Measurements from ENCODE around the gene FHOD3.
"Not testable (repeated sequence)": the region's sequence is repeated elsewhere in the genome, so short reads cannot be mapped to it uniquely, and the experiment has no call there.

Gene FHOD3

GRCh38 chr18:36702401-36703013 lies 405.0 kb downstream of the FHOD3 start:
- no peak for DNase-seq (ENCODE audit: low read depth, low spot score)

GRCh38 chr18:36704156-36704555 lies 406.6 kb downstream of the FHOD3 start:
- no peak for DNase-seq (ENCODE audit: low read depth, low spot score)

GRCh38 chr18:36706134-36706881 lies 408.8 kb downstream of the FHOD3 start:
- no peak for DNase-seq (ENCODE audit: low read depth, low spot score)

- DNase-seq (ENCODE audit: low read depth, low spot score): no peak
Observed at GRCh38 chr18:36708366-36708765, 410.9 kb downstream of the FHOD3 start.

- no peak for DNase-seq (ENCODE audit: low read depth, low spot score)
Observed at GRCh38 chr18:36709315-36709714, 411.8 kb downstream of the FHOD3 start.

GRCh38 chr18:36711014-36711725 lies 413.7 kb downstream of the FHOD3 start:
- no peak for DNase-seq (ENCODE audit: low read depth, low spot score)

GRCh38 chr18:36711813-36712444 lies 414.4 kb downstream of the FHOD3 start:
- no peak for DNase-seq (ENCODE audit: low read depth, low spot score)

DNA sequence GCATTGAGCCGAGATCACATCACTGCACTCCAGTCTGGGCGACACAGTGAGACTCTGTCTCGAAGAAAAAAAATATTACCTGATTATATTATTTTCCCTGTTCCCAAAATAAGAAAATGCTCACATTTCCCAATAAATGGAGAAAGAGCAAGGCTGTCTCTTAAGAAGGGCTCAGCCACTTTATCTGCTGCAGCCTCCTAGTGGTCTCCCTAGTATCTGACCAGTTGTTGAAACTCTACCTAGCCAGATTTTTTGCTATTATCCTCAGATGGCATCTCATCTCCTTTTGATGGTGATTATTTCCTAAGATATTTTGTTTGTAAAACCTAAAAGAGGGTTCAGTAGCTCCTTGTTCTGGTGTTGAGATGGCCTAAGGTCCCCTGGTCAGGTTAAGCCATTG lies 417.0 kb downstream of the FHOD3 start:
- DNase-seq (ENCODE audit: low read depth, low spot score): no peak

GRCh38 chr18:36717422-36718110 lies 420.1 kb downstream of the FHOD3 start:
- no peak for DNase-seq (ENCODE audit: low read depth, low spot score)

DNA sequence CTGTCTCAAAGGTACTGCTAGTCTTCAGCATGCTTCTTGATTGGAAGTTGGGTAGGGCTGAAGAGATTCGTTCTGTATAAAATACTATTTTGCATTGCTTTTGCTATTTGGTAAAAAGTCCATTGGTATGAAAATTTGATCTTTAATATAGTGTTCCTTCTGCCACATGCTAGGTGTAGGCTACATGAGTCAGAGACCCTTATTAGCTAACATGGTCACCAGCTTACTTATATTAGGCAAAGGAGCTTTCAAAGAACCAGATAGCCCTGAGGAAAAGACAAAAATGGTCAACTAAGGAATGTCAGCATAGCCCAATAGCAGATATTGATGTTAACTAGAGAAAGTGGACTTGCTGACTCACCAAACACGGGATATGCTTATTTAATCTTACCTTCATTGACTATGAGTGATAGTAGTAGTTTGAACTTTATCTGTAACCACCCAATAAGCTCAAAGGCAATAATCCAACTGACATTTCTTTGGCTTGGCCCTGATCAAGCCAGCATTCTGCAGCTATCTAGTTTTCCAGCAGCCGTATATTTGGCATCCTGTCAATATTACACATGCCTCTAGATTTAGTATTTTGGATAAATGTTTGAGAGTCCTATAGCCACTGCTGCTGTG lies 421.3 kb downstream of the FHOD3 start:
- DNase-seq (ENCODE audit: low read depth, low spot score): no peak

DNA sequence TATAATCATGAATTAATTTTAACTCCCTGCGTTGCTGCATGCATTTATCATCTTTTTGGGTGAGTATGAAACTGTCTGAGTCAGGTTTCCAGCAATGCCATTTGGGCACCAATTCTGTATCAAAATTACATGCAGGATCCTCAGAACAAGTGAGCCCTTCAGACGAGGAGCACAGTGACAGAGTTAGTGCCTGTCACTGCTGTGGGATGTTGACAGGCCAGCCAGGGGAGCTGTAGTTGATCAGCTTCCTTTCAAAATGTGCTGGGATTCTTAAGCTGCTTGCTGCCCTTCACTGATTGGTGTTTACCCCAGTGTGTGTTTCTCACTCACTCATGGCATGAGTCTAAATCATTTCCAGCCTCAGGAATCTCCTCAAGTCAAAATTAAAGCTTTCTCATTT lies 422.1 kb downstream of the FHOD3 start:
- DNase-seq (ENCODE audit: low read depth, low spot score): no peak

GRCh38 chr18:36721351-36721750 lies 423.8 kb downstream of the FHOD3 start:
- not testable (repeated sequence) for DNase-seq (ENCODE audit: low read depth, low spot score)

- DNase-seq (ENCODE audit: low read depth, low spot score): no peak
Observed at GRCh38 chr18:36724169-36724568, 426.7 kb downstream of the FHOD3 start.

DNA sequence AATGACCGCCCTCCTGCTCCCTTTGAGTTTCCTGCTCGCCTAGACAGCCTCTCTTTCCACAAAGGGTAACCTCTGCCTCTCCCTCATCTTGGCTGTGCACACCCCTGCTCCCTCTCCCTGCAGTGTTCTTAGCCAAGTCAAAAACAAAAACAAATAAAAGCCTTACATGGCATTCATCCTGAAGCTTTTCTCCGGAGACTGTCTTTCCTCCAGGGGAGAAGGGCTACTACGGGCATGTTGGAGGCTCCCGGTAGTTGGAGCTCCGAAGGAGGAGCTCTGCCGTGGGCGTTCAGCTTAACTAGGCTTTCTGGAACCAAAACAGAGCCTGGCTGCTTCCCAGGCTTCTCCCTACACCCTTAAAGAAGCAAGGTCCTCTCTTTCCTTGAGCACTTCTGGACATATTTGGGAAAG lies 427.1 kb downstream of the FHOD3 start:
- DNase-seq (ENCODE audit: low read depth, low spot score): no peak

- no peak for DNase-seq (ENCODE audit: low read depth, low spot score)
Observed at GRCh38 chr18:36728345-36728744, 430.8 kb downstream of the FHOD3 start.

- no peak for DNase-seq (ENCODE audit: low read depth, low spot score)
Observed at GRCh38 chr18:36729197-36729596, 431.7 kb downstream of the FHOD3 start.

DNA sequence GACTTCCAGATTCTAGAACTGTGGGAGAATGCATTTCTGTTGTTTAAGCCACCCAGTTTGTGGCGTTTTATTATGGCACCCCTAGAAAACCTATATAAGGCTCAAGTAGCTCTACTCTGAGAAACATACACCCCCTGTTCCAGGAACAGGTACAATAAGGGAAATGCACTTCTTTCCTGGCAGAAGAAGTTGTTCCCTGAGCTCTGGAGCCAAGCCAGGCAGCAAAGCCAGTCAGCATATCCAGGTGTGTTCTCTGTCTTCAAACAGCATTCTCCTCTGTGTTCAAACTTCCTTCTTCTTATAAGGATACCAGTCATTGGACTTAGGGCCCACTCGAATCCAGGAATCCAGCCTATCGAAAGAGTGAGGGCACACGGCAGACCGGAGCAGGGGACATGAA lies 434.8 kb downstream of the FHOD3 start:
- DNase-seq (ENCODE audit: low read depth, low spot score): no peak

GRCh38 chr18:36733150-36733549 lies 435.6 kb downstream of the FHOD3 start:
- no peak for DNase-seq (ENCODE audit: low read depth, low spot score)

DNA sequence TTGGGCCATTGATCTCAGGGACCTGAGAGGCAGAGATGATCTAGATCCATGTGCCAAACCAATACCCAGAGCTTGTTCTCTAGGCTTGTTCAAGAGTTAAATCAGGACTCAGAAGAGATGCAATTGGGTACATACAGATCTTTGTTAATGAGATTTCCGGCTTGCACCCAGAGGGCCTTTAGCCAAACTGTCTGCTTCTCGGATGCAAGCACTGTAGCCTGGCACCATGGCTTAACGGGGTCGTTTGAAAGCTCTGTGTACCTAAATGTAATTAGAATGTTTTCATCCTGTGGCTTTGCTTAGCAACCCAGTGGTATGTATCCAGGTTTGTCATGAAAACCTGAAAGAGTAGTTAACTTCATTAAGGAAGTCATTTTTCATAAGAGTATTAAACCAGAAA lies 437.1 kb downstream of the FHOD3 start:
- no peak for DNase-seq (ENCODE audit: low read depth, low spot score)

- DNase-seq (ENCODE audit: low read depth, low spot score): no peak
Observed at GRCh38 chr18:36735130-36735529, 437.6 kb downstream of the FHOD3 start.

GRCh38 chr18:36736094-36736493 lies 438.6 kb downstream of the FHOD3 start:
- no peak for DNase-seq (ENCODE audit: low read depth, low spot score)
